NCI-H1417 treated with DMSO at 0.1 percent for 48 hours (cell line): ENCODE results near the gene HIVEP3.

Source experiments
- DNase-seq: peaks from one replicate; lab custom pipeline; 2025; lab: John Stamatoyannopoulos, UW

Gene HIVEP3

DNA sequence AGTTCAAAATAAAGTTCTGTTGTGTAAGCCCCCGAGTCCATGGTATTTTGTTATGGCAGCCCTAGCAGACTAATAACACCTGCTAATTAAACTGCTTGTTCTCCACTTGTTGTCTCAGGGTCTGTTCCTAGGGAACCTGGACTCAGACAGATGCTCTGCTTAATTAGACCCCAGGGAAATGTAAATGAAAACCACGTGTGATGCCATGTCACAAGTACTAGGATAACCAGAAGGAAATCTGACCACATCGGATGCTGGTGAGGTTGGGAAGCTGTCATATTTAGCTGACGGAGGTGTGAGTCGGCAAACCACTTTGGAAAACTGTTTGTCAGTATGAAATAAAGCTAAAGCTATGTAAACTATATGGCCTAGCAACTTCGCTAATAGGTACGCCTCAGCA lies 453.8 kb downstream of the HIVEP3 start:
- DNase-seq: no peak

- DNase-seq: no peak
Observed at GRCh38 chr1:41463516-41463915, 455.2 kb downstream of the HIVEP3 start.

GRCh38 chr1:41462680-41463004 lies 456.1 kb downstream of the HIVEP3 start:
- no peak for DNase-seq

- DNase-seq: no peak
Observed at GRCh38 chr1:41461790-41462679, 456.7 kb downstream of the HIVEP3 start.

DNA sequence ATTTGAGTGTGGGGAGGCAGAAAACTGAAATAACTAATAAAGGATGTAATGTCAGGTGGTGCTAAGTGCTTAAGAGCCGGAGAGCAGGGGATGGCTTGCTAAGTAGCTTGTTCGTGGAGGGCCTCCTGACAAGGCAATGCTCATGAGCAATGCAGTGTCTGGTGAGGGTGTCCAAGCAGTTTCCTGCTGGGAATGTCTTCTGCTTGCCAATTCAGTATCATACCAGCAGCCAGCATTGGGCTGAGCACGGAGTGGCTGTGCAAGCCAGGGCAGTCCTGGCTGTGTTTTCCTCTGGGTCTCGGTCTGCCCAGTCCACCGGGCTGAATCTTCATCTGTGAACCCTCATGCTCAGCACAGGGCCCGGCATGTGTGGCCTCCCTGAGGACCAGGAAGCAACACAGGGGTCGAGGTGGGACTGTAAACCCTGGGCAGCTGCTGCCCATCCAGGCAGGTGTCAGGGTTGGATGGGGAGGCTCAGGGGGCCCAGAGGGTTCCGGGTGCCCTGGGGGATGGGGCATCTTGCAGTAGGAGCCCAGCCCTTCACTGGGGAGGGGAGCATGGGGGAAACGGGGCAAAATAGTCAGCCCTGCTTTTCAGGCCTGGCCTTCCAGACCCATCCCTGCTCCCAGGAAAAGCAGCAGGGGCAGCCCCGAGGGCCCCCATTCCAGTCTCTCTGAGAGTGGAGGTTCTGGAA lies 461.7 kb downstream of the HIVEP3 start:
- no peak for DNase-seq
